ENCODE measurements around the gene RBAK.

Gene RBAK

DNA sequence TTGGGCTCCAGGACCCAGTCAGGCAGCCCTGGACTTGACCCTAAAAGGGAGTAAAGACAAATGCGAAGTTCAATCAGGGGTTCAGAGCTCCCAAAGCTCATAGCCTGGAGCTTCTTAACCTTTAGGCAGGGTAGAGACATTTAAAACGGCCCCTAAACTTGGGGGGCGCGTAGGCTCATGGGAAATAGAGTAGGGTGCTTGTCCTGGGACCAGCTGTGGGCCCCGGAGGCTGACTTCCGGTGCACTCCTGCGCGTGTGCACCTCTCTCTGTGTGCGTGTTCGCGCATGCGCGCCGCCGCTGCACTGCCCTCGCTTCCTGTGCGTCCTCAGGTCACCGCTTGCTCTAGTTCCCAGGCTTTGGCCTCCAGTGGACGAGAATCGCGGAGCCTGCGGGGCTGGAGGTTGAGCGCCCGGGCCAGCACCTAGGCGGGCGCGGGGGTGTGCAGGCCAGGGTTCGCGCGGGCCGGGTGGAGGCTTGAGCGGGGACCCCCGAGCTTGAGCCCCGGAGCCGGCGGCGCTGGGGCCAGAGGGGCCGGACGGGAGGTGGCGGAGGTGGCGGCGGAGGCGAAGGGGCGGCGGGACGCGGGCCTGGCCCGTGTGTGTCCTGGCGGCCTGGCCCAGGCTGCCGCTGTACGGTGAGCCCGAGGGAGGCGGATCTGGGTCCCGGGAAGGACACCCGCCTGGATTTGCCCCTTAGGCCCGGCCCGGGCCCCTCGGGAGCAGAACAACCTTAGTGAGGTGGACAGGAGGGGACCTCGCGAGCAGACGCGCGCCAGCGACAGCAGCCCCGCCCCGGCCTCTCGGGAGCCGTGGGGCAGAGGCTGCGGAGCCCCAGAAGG is at the start of gene RBAK:
RBAK (plus strand) TSS at position 303 of the 839 bp plus-strand sequence. CDS start 2,217 bp downstream, outside the sequence.
- TF ChIP-seq, protein P1, sequence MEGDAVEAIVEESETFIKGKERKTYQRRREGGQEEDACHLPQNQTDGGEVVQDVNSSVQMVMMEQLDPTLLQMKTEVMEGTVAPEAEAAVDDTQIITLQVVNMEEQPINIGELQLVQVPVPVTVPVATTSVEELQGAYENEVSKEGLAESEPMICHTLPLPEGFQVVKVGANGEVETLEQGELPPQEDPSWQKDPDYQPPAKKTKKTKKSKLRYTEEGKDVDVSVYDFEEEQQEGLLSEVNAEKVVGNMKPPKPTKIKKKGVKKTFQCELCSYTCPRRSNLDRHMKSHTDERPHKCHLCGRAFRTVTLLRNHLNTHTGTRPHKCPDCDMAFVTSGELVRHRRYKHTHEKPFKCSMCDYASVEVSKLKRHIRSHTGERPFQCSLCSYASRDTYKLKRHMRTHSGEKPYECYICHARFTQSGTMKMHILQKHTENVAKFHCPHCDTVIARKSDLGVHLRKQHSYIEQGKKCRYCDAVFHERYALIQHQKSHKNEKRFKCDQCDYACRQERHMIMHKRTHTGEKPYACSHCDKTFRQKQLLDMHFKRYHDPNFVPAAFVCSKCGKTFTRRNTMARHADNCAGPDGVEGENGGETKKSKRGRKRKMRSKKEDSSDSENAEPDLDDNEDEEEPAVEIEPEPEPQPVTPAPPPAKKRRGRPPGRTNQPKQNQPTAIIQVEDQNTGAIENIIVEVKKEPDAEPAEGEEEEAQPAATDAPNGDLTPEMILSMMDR (IDR thresholded peaks at IDR 0.05) = no peak

DNA sequence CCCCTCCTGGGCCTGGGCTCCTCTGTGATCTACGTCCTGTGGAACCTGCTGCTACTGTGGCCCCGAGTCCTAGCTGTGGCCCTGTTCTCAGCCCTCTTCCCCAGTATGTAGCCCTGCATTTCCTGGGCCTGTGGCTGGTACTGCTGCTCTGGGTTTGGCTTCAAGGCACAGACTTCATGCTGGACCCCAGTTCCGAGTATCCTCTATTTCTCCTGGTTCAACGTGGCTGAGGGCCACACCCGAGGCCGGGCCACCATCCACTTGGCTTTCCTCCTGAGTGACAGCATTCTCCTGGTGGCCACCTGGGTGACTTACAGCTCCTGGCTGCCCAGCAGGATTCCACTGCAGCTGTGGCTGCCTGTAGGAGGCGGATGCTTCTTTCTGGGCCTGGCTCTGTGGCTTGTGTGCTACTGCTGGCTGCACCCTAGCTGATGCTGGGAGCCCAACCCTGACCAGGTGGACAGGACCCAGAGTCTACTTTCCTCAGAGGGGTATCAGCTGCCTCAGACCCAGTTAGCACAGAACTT is 48.9 kb upstream of the RBAK start:
- TF ChIP-seq, protein P1 (IDR thresholded peaks at IDR 0.05) = no peak

DNA sequence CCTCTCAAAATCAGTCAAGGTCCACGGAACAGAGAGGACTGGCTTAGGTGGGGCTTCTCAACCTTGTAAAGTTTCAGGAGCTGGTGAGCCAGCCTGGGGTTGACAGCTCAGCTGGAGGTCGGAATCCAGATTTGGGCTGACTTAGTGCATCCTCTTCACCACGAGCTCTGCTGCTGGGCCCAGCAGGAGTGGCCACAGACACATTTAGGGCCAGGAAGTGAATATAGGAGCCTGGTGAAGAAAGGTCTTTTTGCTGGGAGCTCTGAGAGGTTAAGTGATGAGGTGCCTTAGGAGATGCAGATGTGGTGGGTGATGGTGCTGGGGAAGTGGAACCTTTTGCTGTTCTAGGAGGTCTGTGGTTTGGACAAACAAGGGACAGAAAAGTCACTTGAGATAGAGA is 47.4 kb upstream of the RBAK start:
- TF ChIP-seq, protein P1 (IDR thresholded peaks at IDR 0.05) = no peak

DNA sequence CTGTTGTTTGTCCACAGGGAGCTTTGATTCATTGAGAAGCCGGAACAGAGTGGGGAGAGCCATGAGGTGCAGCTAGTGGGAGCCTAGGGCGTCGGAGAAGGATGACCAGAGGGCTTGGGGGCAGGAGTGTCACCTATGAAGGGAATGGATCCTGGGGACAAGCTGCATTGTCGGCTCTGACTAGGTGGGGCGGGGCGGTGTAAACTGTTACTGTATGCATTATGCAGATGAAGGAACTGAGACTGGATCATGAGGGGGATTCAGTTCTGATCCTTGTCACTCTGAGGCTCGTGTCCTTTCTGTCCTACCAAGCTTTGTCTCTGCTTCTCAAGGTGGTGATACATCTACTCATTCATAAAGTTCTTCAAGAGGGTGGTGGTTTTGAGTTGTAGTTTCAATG is 46.8 kb upstream of the RBAK start:
- TF ChIP-seq, protein P1 (IDR thresholded peaks at IDR 0.05) = no peak

DNA sequence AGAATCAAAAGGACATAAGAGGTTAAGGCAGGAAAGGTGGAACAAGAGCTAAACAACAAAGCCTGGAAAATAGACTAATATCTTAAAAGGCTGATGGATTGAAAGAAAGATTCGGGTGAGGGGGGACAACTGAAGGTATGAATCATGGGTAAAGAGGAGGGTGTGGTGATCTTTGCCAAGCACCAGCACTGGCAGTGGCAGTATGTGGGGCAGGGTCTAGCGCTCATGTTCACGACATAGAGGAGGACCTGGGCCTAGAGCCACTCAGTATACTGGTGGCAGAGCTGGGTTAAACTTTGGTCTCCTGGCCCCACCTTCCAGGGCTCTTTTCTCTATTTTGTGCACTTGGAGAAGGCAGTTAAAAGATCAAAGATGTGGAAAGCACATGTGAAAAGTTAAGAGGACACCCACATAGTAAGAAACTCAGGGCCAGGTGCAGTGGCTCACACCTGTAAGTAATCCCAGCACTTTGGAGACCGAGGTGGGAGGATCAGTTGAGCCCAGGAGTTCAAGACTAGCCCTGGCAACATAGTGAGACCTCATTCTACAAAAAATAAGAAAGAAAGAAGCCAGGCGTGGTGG is 46.2 kb upstream of the RBAK start:
- TF ChIP-seq, protein P1 (IDR thresholded peaks at IDR 0.05) = no peak

DNA sequence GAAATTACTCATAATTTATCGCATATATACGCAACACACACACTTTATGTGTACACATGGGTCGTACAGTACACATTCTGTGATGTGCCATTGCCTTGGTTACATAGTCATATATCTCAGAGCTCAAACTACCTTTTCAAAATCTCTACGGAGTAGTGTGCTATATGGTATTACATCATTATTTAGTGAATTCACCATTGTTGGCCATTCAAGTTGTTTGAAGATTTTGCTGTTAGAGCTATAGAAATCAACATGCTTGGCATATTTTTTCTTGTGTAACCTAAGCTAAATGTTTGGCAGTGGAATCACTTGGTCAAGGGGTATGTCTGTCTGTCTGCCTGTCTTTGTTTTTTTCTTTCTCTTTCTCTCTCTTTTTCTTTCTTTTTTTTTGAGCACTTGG is 44.7 kb upstream of the RBAK start:
- TF ChIP-seq, protein P1 (IDR thresholded peaks at IDR 0.05) = no peak

DNA sequence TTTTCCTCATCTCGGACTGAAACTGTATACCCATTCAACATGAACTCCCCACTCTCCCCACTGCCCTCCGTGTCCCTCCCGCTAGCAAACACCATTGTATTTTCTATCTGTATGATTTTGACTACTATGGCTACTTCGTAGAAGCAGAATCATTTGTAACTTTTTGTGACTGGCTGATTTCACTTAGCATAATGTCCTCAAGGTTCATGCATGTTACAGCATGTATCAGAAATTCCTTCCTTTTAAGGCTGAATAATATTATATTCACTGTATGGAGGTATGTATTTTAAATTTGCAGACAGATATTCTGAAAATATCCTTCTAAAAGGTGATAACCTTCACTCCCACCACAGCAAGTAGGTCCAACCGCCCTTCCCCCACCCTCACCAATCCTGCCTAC is 43.7 kb upstream of the RBAK start:
- TF ChIP-seq, protein P1 (IDR thresholded peaks at IDR 0.05) = no peak
